IPS-20b (cell line): ENCODE results near the gene SPRED3.
A peak's percentile ranks its signal among the peaks of the same experiment; 100 is the strongest.
"Not testable (repeated sequence)": the region's sequence is repeated elsewhere in the genome, so short reads cannot be mapped to it uniquely, and the experiment has no call there.

ENCODE experiments used
- H3K27ac ChIP-seq: one replicate; pipeline ENCODE4 v1.5.1; 2013; ENCODE audit warnings: low read length
- H3K27me3 ChIP-seq: 2 replicates; pipeline ENCODE4 v1.6.1; 2013; ENCODE audit warnings: mild to moderate bottlenecking, low read length, inconsistent platforms; ENCODE audit not compliant: insufficient read depth
- H3K36me3 ChIP-seq: 2 replicates; pipeline ENCODE4 v1.6.1; 2013; ENCODE audit warnings: low read depth, mild to moderate bottlenecking, inconsistent platforms, low read length, moderate library complexity; ENCODE audit not compliant: insufficient read depth
- H3K4me1 ChIP-seq: 2 replicates; pipeline ENCODE4 v1.6.1; 2013; ENCODE audit warnings: mild to moderate bottlenecking, control low read depth, inconsistent platforms, low read length, moderate library complexity; ENCODE audit not compliant: insufficient read depth
- H3K4me3 ChIP-seq: 2 replicates; pipeline ENCODE4 v1.5.1; 2013; ENCODE audit warnings: mild to moderate bottlenecking, low read length, inconsistent platforms
- H3K9ac ChIP-seq: 2 replicates; pipeline ENCODE4 v1.6.1; 2013; ENCODE audit warnings: low read depth, mild to moderate bottlenecking, inconsistent platforms, low read length, moderate library complexity
- H3K9me3 ChIP-seq: 2 replicates; pipeline ENCODE4 v1.6.1; 2013; ENCODE audit warnings: mild to moderate bottlenecking, low read depth, low read length, inconsistent platforms; ENCODE audit not compliant: insufficient read depth

SPRED3 gene

GRCh38 chr19:38411041-38411712, 22.7 kb downstream of the SPRED3 start:
- Histone ChIP-seq H3K27me3 (no peaks in the 10 kb centered on the region), H3K4me3 (no peak overlapping the region), H3K9ac (no peak overlapping the region), H3K4me1 (no peaks in the 10 kb centered on the region), H3K9me3 (no peaks in the 10 kb centered on the region), H3K27ac (no peak overlapping the region), H3K36me3 (no peaks in the 10 kb centered on the region)

- not testable (repeated sequence) for H3K27me3 ChIP-seq, H3K4me3 ChIP-seq, H3K36me3 ChIP-seq, H3K4me1 ChIP-seq, H3K9me3 ChIP-seq, H3K27ac ChIP-seq, H3K9ac ChIP-seq
Measured at GRCh38 chr19:38411898-38412297, 23.4 kb downstream of the SPRED3 start.

GRCh38 chr19:38412491-38412890, 24.0 kb downstream of the SPRED3 start:
- Histone ChIP-seq H3K9me3 (no peaks in the 10 kb centered on the region), H3K4me1 (no peaks in the 10 kb centered on the region), H3K36me3 (no peaks in the 10 kb centered on the region), H3K27me3 (no peaks in the 10 kb centered on the region), H3K27ac (no peak overlapping the region), H3K4me3 (no peak overlapping the region), H3K9ac (no peak overlapping the region)

GRCh38 chr19:38412961-38413360, 24.5 kb downstream of the SPRED3 start:
- Histone ChIP-seq H3K4me3 (no peak overlapping the region), H3K27me3 (no peaks in the 10 kb centered on the region), H3K9me3 (no peaks in the 10 kb centered on the region), H3K27ac (no peak overlapping the region), H3K9ac (no peak overlapping the region), H3K4me1 (no peaks in the 10 kb centered on the region), H3K36me3 (no peaks in the 10 kb centered on the region)

GRCh38 chr19:38413416-38413815, 24.9 kb downstream of the SPRED3 start:
- H3K4me1 ChIP-seq = no peaks in the 10 kb centered on the region
- H3K36me3 ChIP-seq = no peaks in the 10 kb centered on the region
- H3K27ac ChIP-seq = no peak overlapping the region
- H3K9me3 ChIP-seq = no peaks in the 10 kb centered on the region
- no peak overlapping the region for H3K4me3 ChIP-seq
- H3K27me3 ChIP-seq = peaks cover 2% of the 10 kb centered on the region
- H3K9ac ChIP-seq = no peak overlapping the region

GRCh38 chr19:38417146-38417543, 28.6 kb downstream of the SPRED3 start:
- no peak overlapping the region for H3K27ac ChIP-seq
- H3K9ac ChIP-seq = peak overlapping the region; percentile 25; the same call in 1 of the 2 replicates
- peaks cover 11% of the 10 kb centered on the region for H3K27me3 ChIP-seq
- no peaks in the 10 kb centered on the region for H3K36me3 ChIP-seq
- peak overlapping the region; percentile 74; the same call in 1 of the 2 replicates for H3K4me3 ChIP-seq
- no peaks in the 10 kb centered on the region for H3K4me1 ChIP-seq
- no peaks in the 10 kb centered on the region for H3K9me3 ChIP-seq

- Histone ChIP-seq H3K9ac (peak overlapping the region; percentile 25; the same call in 1 of the 2 replicates), H3K36me3 (no peaks in the 10 kb centered on the region), H3K27ac (no peak overlapping the region), H3K4me3 (peak overlapping the region; percentile 74), H3K4me1 (no peaks in the 10 kb centered on the region), H3K9me3 (no peaks in the 10 kb centered on the region), H3K27me3 (peaks cover 11% of the 10 kb centered on the region)
Measured at GRCh38 chr19:38417544-38418506, 29.3 kb downstream of the SPRED3 start.

GRCh38 chr19:38420935-38421334, 32.4 kb downstream of the SPRED3 start:
- Histone ChIP-seq H3K9ac (no peak overlapping the region), H3K9me3 (no peaks in the 10 kb centered on the region), H3K4me1 (no peaks in the 10 kb centered on the region), H3K27ac (no peak overlapping the region), H3K27me3 (peaks cover 11% of the 10 kb centered on the region), H3K36me3 (no peaks in the 10 kb centered on the region), H3K4me3 (no peak overlapping the region)

GRCh38 chr19:38421856-38422255, 33.4 kb downstream of the SPRED3 start:
- Histone ChIP-seq H3K9me3 (no peaks in the 10 kb centered on the region), H3K4me1 (peaks cover 4% of the 10 kb centered on the region; the same call in 1 of the 2 replicates), H3K4me3 (no peak overlapping the region), H3K27ac (no peak overlapping the region), H3K9ac (no peak overlapping the region), H3K27me3 (peaks cover 11% of the 10 kb centered on the region), H3K36me3 (no peaks in the 10 kb centered on the region)

GRCh38 chr19:38422438-38422837, 33.9 kb downstream of the SPRED3 start:
- no peak overlapping the region for H3K27ac ChIP-seq
- no peaks in the 10 kb centered on the region for H3K9me3 ChIP-seq
- no peak overlapping the region for H3K4me3 ChIP-seq
- peaks cover 11% of the 10 kb centered on the region for H3K27me3 ChIP-seq
- no peaks in the 10 kb centered on the region for H3K36me3 ChIP-seq
- H3K4me1 ChIP-seq = peaks cover 4% of the 10 kb centered on the region; the same call in 1 of the 2 replicates
- H3K9ac ChIP-seq = no peak overlapping the region

GRCh38 chr19:38424272-38424671, 35.8 kb downstream of the SPRED3 start:
- Histone ChIP-seq H3K36me3 (no peaks in the 10 kb centered on the region), H3K4me1 (peaks cover 4% of the 10 kb centered on the region; the same call in 1 of the 2 replicates), H3K4me3 (no peak overlapping the region), H3K27me3 (peaks cover under 1% of the 10 kb centered on the region; the same call in 1 of the 2 replicates), H3K9me3 (no peaks in the 10 kb centered on the region), H3K9ac (no peak overlapping the region), H3K27ac (no peak overlapping the region)
